ENCODE data around the gene AMPH.

The AMPH gene

GRCh38 chr7:38535073-38535472, 96.1 kb downstream of the AMPH start:
- no peak for DNase-seq

- DNase-seq = no peak
Observed at GRCh38 chr7:38525857-38526256, 105.3 kb downstream of the AMPH start.

GRCh38 chr7:38524786-38525185, 106.4 kb downstream of the AMPH start:
- no peak for DNase-seq

- DNase-seq = no peak
Observed at GRCh38 chr7:38520741-38521140, 110.4 kb downstream of the AMPH start.

- DNase-seq = no peak
Observed at GRCh38 chr7:38518541-38518940, 112.6 kb downstream of the AMPH start.

GRCh38 chr7:38512704-38513103, 118.5 kb downstream of the AMPH start:
- DNase-seq = no peak

- DNase-seq = no peak
Observed at GRCh38 chr7:38512291-38512690, 118.9 kb downstream of the AMPH start.

GRCh38 chr7:38507384-38507783, 123.8 kb downstream of the AMPH start:
- DNase-seq = no peak

GRCh38 chr7:38506756-38507155, 124.4 kb downstream of the AMPH start:
- DNase-seq = no peak

GRCh38 chr7:38506004-38506403, 125.2 kb downstream of the AMPH start:
- DNase-seq = no peak

GRCh38 chr7:38504684-38505083, 126.5 kb downstream of the AMPH start:
- DNase-seq = no peak

- no peak for DNase-seq
Observed at GRCh38 chr7:38502848-38503247, 128.3 kb downstream of the AMPH start.

- DNase-seq = no peak
Observed at GRCh38 chr7:38502289-38502688, 128.9 kb downstream of the AMPH start.

- no peak for DNase-seq
Observed at GRCh38 chr7:38492010-38492409, 139.2 kb downstream of the AMPH start.

- DNase-seq = no peak
Observed at GRCh38 chr7:38482521-38482920, 148.7 kb downstream of the AMPH start.

- no peak for DNase-seq
Observed at GRCh38 chr7:38481401-38481800, 149.8 kb downstream of the AMPH start.

- no peak for DNase-seq
Observed at GRCh38 chr7:38478404-38478803, 152.8 kb downstream of the AMPH start.

- no peak for DNase-seq
Observed at GRCh38 chr7:38477333-38477732, 153.8 kb downstream of the AMPH start.

GRCh38 chr7:38476764-38477163, 154.4 kb downstream of the AMPH start:
- DNase-seq = no peak

- no peak for DNase-seq
Observed at GRCh38 chr7:38465956-38466355, 165.2 kb downstream of the AMPH start.

- DNase-seq = no peak
Observed at GRCh38 chr7:38463277-38464225, 167.6 kb downstream of the AMPH start.

- DNase-seq = no peak
Observed at GRCh38 chr7:38462819-38463218, 168.4 kb downstream of the AMPH start.

GRCh38 chr7:38461887-38462286, 169.3 kb downstream of the AMPH start:
- DNase-seq = no peak

GRCh38 chr7:38453826-38454225, 177.3 kb downstream of the AMPH start:
- no peak for DNase-seq

- no peak for DNase-seq
Observed at GRCh38 chr7:38453168-38453567, 178.0 kb downstream of the AMPH start.
